ENCODE data around the gene VAPA. TPM values are rescaled to one million over a fixed set of nuclear protein-coding genes. Genes with fewer than 3 reads are reported as not detected.
A peak's percentile ranks its signal among the peaks of the same experiment; 100 is the strongest.
"Not testable (repeated sequence)": the region's sequence is repeated elsewhere in the genome, so short reads cannot be mapped to it uniquely, and the experiment has no call there.

VAPA gene
- total and polyA plus RNA-seq, 3 experiments from 2014 or later, result 167 to 228 (median 193) TPM

DNA sequence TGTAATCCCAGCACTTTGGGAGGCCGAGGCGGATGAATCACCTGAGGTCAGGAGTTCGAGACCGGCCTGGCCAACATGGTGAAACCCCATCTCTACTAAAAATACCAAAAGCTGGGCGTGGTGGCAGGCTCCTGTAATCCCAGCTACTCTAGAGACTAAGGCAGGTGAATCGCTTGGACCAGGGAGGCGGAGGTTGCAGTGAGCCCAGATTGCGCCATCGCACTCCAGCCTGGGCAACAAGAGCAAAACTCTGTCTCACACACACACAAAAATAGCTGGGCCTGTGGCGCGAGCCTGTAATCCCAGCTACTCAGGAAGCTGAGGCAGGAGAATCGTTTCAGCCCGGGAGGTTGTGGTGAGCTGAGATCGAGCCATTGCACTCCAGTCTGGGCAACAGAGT is 11.6 kb upstream of the VAPA start:
- DNase-seq, result not testable (repeated sequence)

DNA sequence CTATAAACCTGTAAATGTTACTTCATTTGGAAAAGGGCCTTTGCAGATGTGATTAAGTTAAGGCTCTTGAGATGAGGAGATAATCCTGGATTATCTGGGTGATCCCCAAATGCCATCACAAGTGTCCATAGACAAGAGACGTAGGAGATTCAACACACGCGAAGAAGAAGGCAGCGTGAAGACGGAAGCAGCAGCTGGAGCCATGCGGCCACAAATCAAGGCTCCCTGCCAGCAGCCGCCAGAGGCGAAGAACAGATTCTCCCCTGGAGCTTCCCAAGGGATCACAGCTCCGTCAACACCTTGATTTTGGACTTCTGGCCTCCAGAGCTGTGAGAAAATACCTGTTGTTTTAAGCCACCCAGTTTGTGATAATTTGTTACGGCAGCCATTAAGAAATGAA is 11.0 kb upstream of the VAPA start:
- no peak for DNase-seq
- Histone ChIP-seq H3K4me1 (ENCODE audit: insufficient read depth, low read length) (no peaks in the 10 kb centered on the region), H3K9me3 (ENCODE audit: low read length) (no peaks in the 10 kb centered on the region), H3K27me3 (ENCODE audit: insufficient read depth, low read length, poor library complexity, severe bottlenecking) (no peaks in the 10 kb centered on the region), H3K27ac (ENCODE audit: low read depth, low read length) (no peak overlapping the region), H3K36me3 (ENCODE audit: insufficient read depth, low read length) (no peaks in the 10 kb centered on the region), H3K4me3 (ENCODE audit: low read length) (no peak overlapping the region)
- H3K27ac Mint-ChIP-seq, result no peak overlapping the region
- peaks cover 15 to 40% of the 10 kb centered on the region in 2 donors for H3K27me3 Mint-ChIP-seq
- ChIA-PET POLR2A (no interaction called here), CTCF (no interaction called here)
- no peak overlapping the region for H3K4me3 Mint-ChIP-seq
- H3K4me1 Mint-ChIP-seq, result no peaks in the 10 kb centered on the region
- H3K36me3 Mint-ChIP-seq, result peaks cover 0 to 2% (median 0%) of the 10 kb centered on the region in 3 donors
- no peaks in the 10 kb centered on the region for H3K9me3 Mint-ChIP-seq

More for the DNA sequence above, 11.6 kb upstream of the VAPA start:
- CTCF ChIA-PET; H3K27ac ChIP-seq (ENCODE audit: low read depth, low read length); H3K4me1 Mint-ChIP-seq; H3K27ac Mint-ChIP-seq; POLR2A ChIA-PET; H3K36me3 ChIP-seq (ENCODE audit: insufficient read depth, low read length); H3K4me3 ChIP-seq (ENCODE audit: low read length); H3K4me1 ChIP-seq (ENCODE audit: insufficient read depth, low read length); H3K9me3 Mint-ChIP-seq; H3K9me3 ChIP-seq (ENCODE audit: low read length); H3K4me3 Mint-ChIP-seq; H3K36me3 Mint-ChIP-seq; H3K27me3 ChIP-seq (ENCODE audit: insufficient read depth, low read length, poor library complexity, severe bottlenecking): not testable (repeated sequence)
- H3K27me3 Mint-ChIP-seq, result peaks cover 14 to 34% of the 10 kb centered on the region in 2 donors

DNA sequence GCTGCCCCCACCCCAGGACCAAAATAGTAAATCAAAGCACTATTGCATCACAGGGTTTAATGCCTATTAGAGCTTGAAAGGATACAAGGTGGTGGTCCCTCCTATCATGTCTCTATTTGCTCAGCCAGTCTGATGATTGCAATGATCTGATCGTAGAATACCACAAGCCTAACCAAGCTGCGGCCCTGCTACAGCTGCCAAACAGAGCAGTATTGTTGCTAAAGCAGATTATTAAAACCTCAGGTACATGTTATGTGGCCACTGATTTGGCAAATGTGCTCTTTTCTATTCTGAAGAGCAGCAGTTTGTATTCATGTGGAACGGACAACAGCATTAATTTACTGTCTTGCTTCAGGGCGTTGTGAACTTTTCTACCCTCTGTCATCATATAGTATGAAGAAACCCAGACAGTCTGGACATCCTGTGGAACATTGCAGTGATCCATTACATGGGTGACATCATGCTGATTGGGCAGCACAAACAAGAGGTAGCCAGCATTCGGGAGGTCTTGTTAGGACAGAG is 8.4 kb upstream of the VAPA start:
- POLR2A ChIA-PET, result no interaction called here
- no peaks in the 10 kb centered on the region for H3K4me1 Mint-ChIP-seq

DNA sequence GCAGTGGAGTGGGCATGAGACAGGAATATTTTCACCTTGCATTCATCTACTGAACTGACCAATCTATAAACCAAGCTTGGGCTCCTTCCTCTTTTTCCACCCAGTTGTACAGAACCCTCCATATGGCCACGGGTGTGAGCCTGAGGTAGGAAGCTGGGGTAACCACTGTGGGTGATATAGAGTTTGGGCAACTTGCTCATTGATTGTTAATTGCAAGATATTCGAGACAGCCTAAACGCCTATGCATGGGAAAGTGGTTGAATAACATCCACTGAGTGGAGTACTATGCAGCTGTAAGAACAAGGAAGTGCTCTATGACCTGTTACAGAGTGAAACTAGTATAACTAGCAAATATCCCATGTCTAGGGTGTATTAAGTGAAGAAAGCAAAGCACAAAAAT is 7.3 kb upstream of the VAPA start:
- Histone ChIP-seq H3K27me3 (ENCODE audit: insufficient read depth, low read length, poor library complexity, severe bottlenecking) (no peaks in the 10 kb centered on the region), H3K4me1 (ENCODE audit: insufficient read depth, low read length) (no peaks in the 10 kb centered on the region), H3K4me3 (ENCODE audit: low read length) (no peak overlapping the region), H3K9me3 (ENCODE audit: low read length) (no peaks in the 10 kb centered on the region), H3K27ac (ENCODE audit: low read depth, low read length) (no peak overlapping the region), H3K36me3 (ENCODE audit: insufficient read depth, low read length) (no peaks in the 10 kb centered on the region)
- Mint-ChIP-seq H3K4me1 (no peaks in the 10 kb centered on the region), H3K27ac (peak overlapping the region in 1 of 8 donors; percentile 5), H3K36me3 (no peaks in the 10 kb centered on the region), H3K27me3 (peaks cover 20 to 49% of the 10 kb centered on the region in 2 donors), H3K9me3 (no peaks in the 10 kb centered on the region), H3K4me3 (no peak overlapping the region)
- ChIA-PET CTCF (no interaction called here), POLR2A (no interaction called here)
- DNase-seq, result no peak

More for the DNA sequence above, 8.4 kb upstream of the VAPA start:
- no peaks in the 10 kb centered on the region for H3K9me3 ChIP-seq (ENCODE audit: low read length)
- DNase-seq, result no peak
- Mint-ChIP-seq H3K27me3 (peaks cover 20 to 49% of the 10 kb centered on the region in 2 donors), H3K4me3 (no peak overlapping the region), H3K27ac (no peak overlapping the region), H3K36me3 (peaks cover 0 to 1% (median 0%) of the 10 kb centered on the region in 3 donors), H3K9me3 (no peaks in the 10 kb centered on the region)
- no peak overlapping the region for H3K27ac ChIP-seq (ENCODE audit: low read depth, low read length)
- H3K36me3 ChIP-seq (ENCODE audit: insufficient read depth, low read length), result no peaks in the 10 kb centered on the region
- H3K27me3 ChIP-seq (ENCODE audit: insufficient read depth, low read length, poor library complexity, severe bottlenecking), result no peaks in the 10 kb centered on the region
- H3K4me3 ChIP-seq (ENCODE audit: low read length), result no peak overlapping the region
- no peaks in the 10 kb centered on the region for H3K4me1 ChIP-seq (ENCODE audit: insufficient read depth, low read length)
- CTCF ChIA-PET, result no interaction called here

DNA sequence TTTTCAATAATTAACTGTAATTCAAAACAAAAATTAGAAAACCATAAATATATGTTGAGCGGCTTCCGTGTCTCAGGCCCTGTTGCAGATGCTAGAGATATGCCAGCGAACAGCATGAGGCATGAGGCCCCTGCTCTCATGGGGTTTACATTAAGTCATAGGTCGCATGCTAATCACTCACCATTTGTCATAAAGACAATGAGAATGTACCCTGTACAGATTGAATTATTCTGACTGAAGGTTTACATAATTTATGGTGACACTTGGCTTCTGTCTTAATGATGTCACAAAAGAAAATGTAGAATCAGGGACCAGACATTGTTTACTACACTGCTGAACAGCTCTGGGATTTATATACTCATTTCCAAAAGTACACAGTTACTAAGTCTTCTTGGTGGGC is 5.9 kb upstream of the VAPA start:
- CTCF ChIA-PET, result no interaction called here
- H3K36me3 Mint-ChIP-seq, result no peaks in the 10 kb centered on the region
- H3K4me1 Mint-ChIP-seq, result peaks cover 2% of the 10 kb centered on the region in 3 donors
- no peak for DNase-seq
- Histone ChIP-seq H3K27me3 (ENCODE audit: insufficient read depth, low read length, poor library complexity, severe bottlenecking) (no peaks in the 10 kb centered on the region), H3K4me3 (ENCODE audit: low read length) (no peak overlapping the region), H3K27ac (ENCODE audit: low read depth, low read length) (no peak overlapping the region), H3K9me3 (ENCODE audit: low read length) (no peaks in the 10 kb centered on the region), H3K36me3 (ENCODE audit: insufficient read depth, low read length) (no peaks in the 10 kb centered on the region), H3K4me1 (ENCODE audit: insufficient read depth, low read length) (peaks cover under 1% of the 10 kb centered on the region)
- no peak overlapping the region for H3K4me3 Mint-ChIP-seq
- no peak overlapping the region for H3K27ac Mint-ChIP-seq
- H3K27me3 Mint-ChIP-seq, result peaks cover 20 to 46% of the 10 kb centered on the region in 2 donors
- POLR2A ChIA-PET, result no interaction called here
- H3K9me3 Mint-ChIP-seq, result no peaks in the 10 kb centered on the region

DNA sequence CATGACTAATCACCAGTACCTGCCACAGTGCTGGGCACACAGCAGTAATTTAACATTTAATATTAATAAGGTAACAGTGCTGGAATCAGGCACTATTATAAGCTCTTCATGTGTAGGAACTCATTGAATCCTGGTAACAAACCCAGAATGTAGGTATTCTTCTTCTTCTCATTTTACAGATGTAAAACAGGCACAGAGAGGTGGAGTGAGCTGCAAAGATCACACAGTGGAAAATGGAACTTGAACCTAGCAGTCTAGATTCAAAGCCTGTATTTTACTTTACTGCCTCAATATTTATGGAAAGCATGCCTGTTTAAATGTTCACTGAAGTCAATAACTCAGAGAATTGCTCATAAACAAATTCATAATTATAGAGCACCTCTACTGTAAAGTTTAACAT is 3.7 kb upstream of the VAPA start:
- Histone ChIP-seq H3K4me3 (ENCODE audit: low read length) (no peak overlapping the region), H3K9me3 (ENCODE audit: low read length) (no peaks in the 10 kb centered on the region), H3K4me1 (ENCODE audit: insufficient read depth, low read length) (peaks cover 4% of the 10 kb centered on the region), H3K27me3 (ENCODE audit: insufficient read depth, low read length, poor library complexity, severe bottlenecking) (no peaks in the 10 kb centered on the region), H3K36me3 (ENCODE audit: insufficient read depth, low read length) (no peaks in the 10 kb centered on the region), H3K27ac (ENCODE audit: low read depth, low read length) (no peak overlapping the region)
- H3K27me3 Mint-ChIP-seq, result peaks cover 17 to 36% of the 10 kb centered on the region in 2 donors
- H3K9me3 Mint-ChIP-seq, result no peaks in the 10 kb centered on the region
- POLR2A ChIA-PET, result no interaction called here
- CTCF ChIA-PET, result no interaction called here
- no peak for DNase-seq
- H3K36me3 Mint-ChIP-seq, result peaks cover 0 to 3% (median 0%) of the 10 kb centered on the region in 3 donors
- H3K27ac Mint-ChIP-seq, result peak overlapping the region in 1 of 8 donors; percentile 30
- peak overlapping the region in 1 of 7 donors; percentile 56 for H3K4me3 Mint-ChIP-seq
- H3K4me1 Mint-ChIP-seq, result peaks cover 10 to 11% (median 11%) of the 10 kb centered on the region in 3 donors

DNA sequence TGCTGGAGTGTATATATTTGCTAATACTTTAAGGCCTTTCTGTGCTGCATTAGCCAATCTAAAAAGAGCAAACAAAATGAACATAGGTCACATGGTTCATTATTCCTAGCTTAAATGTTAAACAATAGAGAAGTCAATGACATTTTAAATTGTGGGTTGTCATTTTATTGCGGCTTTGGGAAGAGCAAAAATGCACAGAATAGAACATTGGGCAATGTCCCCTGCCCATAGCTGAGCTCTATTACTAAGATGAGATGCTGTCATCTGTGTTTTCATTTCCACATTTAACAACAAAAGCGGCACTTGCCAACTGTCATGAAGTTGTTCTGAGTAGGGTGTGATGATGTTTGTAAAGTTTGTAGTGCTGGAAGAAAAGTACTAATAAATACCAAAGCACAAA is 3.2 kb upstream of the VAPA start:
- Mint-ChIP-seq H3K4me1 (peaks cover 16 to 17% (median 17%) of the 10 kb centered on the region in 3 donors), H3K27me3 (peaks cover 13 to 31% of the 10 kb centered on the region in 2 donors), H3K9me3 (no peaks in the 10 kb centered on the region), H3K27ac (peak overlapping the region in 1 of 8 donors; percentile 30), H3K4me3 (peak overlapping the region in 1 of 7 donors; percentile 56), H3K36me3 (peaks cover 0 to 5% (median 0%) of the 10 kb centered on the region in 3 donors)
- Histone ChIP-seq H3K36me3 (ENCODE audit: insufficient read depth, low read length) (no peaks in the 10 kb centered on the region), H3K9me3 (ENCODE audit: low read length) (no peaks in the 10 kb centered on the region), H3K4me3 (ENCODE audit: low read length) (no peak overlapping the region), H3K4me1 (ENCODE audit: insufficient read depth, low read length) (peaks cover 8% of the 10 kb centered on the region), H3K27me3 (ENCODE audit: insufficient read depth, low read length, poor library complexity, severe bottlenecking) (no peaks in the 10 kb centered on the region), H3K27ac (ENCODE audit: low read depth, low read length) (no peak overlapping the region)
- ChIA-PET POLR2A (no interaction called here), CTCF (no interaction called here)
- no peak for DNase-seq

DNA sequence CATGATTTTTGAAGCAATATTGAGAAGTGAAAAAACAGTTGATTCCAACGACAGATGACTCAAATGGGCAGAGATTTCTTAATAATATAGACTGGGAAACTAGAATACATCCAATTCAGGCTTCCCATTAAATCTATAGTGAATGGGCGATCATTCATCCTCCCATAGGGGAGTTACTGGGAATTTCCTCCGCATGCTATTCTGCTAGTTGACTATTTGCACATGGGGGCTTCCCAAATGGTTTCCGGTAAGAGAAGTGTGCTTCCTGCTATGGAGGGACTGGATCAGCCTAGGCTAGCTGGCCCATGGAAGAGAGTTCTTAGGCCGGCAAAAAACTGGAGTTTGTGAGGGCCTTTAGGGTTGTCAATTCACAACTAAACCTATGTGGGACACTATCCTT is 2.6 kb upstream of the VAPA start:
- DNase-seq, result no peak
- Mint-ChIP-seq H3K36me3 (peaks cover 0 to 5% (median 0%) of the 10 kb centered on the region in 3 donors), H3K27me3 (peaks cover 11 to 25% of the 10 kb centered on the region in 2 donors), H3K4me3 (peak overlapping the region in 1 of 7 donors; percentile 29), H3K4me1 (peaks cover 21 to 23% (median 23%) of the 10 kb centered on the region in 3 donors), H3K9me3 (no peaks in the 10 kb centered on the region), H3K27ac (no peak overlapping the region)
- H3K9me3 ChIP-seq (ENCODE audit: low read length), result no peaks in the 10 kb centered on the region
- H3K27me3 ChIP-seq (ENCODE audit: insufficient read depth, low read length, poor library complexity, severe bottlenecking), result no peaks in the 10 kb centered on the region
- POLR2A ChIA-PET, result no interaction called here
- H3K36me3 ChIP-seq (ENCODE audit: insufficient read depth, low read length), result no peaks in the 10 kb centered on the region
- CTCF ChIA-PET, result no interaction called here
- no peak overlapping the region for H3K27ac ChIP-seq (ENCODE audit: low read depth, low read length)
- no peak overlapping the region for H3K4me3 ChIP-seq (ENCODE audit: low read length)
- peaks cover 13% of the 10 kb centered on the region for H3K4me1 ChIP-seq (ENCODE audit: insufficient read depth, low read length)
